OCI-LY1 (cell line): Measurements from ENCODE around the gene UBE2C.

Source experiments
- CTCF ChIP-seq: fragments of 200-600 bp; sonication (generic), shearing (Covaris generic); IDR thresholded peaks from 2 replicates; pipeline ENCODE4 v1.5.1; 2017; ENCODE audit warnings: mild to moderate bottlenecking, antibody characterized with exemption, low read length, moderate library complexity, mixed read lengths
- EZH2 ChIP-seq: fragments of 200-600 bp; sonication (generic), shearing (Covaris generic); IDR thresholded peaks from 2 replicates; pipeline ENCODE4 v1.8.0; 2017; ENCODE audit warnings: borderline replicate concordance, mixed run types, mild to moderate bottlenecking, antibody characterized with exemption, low read length, moderate library complexity, mixed read lengths

- TF ChIP-seq EZH2 (no peak), CTCF (no peak)
These were observed 4.5 kb downstream of the UBE2C start for GRCh38 chr20:45816951-45817350.
